BJ (cell line): ENCODE data around the gene PANK2. TPM values are rescaled to one million over a fixed set of nuclear protein-coding genes. Genes with fewer than 3 reads are reported as not detected.
"Not testable (repeated sequence)": the region's sequence is repeated elsewhere in the genome, so short reads cannot be mapped to it uniquely, and the experiment has no call there.

Experiments used
- CTCF ChIA-PET: fragments of 350-600 bp; formaldehyde crosslinking; extraction: SDS; loops from one replicate; lab custom pipeline; 2021; ENCODE audit warnings: antibody characterized with exemption, inconsistent platforms; lab: Yijun Ruan, JAX
- POLR2A ChIA-PET: fragments of 300-600 bp; sonication (Branson Sonifier 250); formaldehyde crosslinking; extraction: SDS; loops from one replicate; lab custom pipeline; 2021; ENCODE audit warnings: antibody characterized with exemption; lab: Charles Lee
- DNase-seq: peaks from one replicate; pipeline ENCODE4 v3.0.0-alpha.2; 2011; ENCODE audit warnings: low read depth
- H3K27me3 ChIP-seq: 2 replicates; pipeline ENCODE4 v1.6.0; 2011; ENCODE audit warnings: low read length; ENCODE audit not compliant: control insufficient read depth, insufficient read depth
- H3K36me3 ChIP-seq: 2 replicates; pipeline ENCODE4 v1.5.1; 2011; ENCODE audit warnings: low read length; ENCODE audit not compliant: control insufficient read depth, insufficient read depth
- H3K4me3 ChIP-seq: 2 replicates; pipeline ENCODE4 v1.5.1; 2011; ENCODE audit warnings: low read depth, mild to moderate bottlenecking, control low read depth, low read length
- polyA plus RNA-seq: library from polyadenylated mRNA; depleted of rRNA; stranded (reverse); fragments of >200 nt; gene quantifications from 2 replicates; pipeline ENCODE4 v1.2.3, GENCODE V29; 2011
- TF ChIP-seq, protein P1 (sequence below): IDR thresholded peaks from 2 replicates; pipeline ENCODE4 v1.5.1; 2011; ENCODE audit warnings: low read depth, mild to moderate bottlenecking, control low read depth, inconsistent platforms, low read length, moderate library complexity; ENCODE audit not compliant: insufficient read depth

PANK2 gene
- polyA plus RNA-seq, 1 experiment = 12.5 TPM

DNA sequence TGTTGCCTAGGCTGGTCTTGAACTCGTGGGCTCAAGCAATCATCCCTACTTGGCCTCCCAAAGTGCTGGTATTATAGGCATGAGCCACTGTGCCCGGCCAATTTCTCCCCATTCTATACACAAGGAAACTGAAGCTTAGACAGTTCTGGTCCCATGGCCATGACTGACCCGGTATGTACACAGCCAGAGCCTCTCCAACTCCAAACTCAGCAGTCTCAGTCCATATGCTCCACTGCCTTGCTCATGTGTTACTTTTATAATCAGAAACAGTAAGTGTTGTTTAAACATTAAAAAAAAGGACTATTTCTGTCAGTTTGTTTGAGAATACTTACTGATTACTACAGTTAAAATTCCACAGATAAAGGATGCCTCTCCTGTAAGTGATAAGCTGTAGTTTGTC, 75.5 kb downstream of the PANK2 start:
- Histone ChIP-seq H3K27me3 (no peaks in the 10 kb centered on the region), H3K4me3 (no peak overlapping the region), H3K36me3 (no peaks in the 10 kb centered on the region; the same call in none of the 2 replicates)
- ChIA-PET POLR2A (no interaction called here), CTCF (interaction anchor here (1.0 kb wide), 1 partner anchor 14 kb away, joined by 3 read pairs; no protein-coding TSS in a partner anchor)
- no peak for DNase-seq
- TF ChIP-seq, protein P1, sequence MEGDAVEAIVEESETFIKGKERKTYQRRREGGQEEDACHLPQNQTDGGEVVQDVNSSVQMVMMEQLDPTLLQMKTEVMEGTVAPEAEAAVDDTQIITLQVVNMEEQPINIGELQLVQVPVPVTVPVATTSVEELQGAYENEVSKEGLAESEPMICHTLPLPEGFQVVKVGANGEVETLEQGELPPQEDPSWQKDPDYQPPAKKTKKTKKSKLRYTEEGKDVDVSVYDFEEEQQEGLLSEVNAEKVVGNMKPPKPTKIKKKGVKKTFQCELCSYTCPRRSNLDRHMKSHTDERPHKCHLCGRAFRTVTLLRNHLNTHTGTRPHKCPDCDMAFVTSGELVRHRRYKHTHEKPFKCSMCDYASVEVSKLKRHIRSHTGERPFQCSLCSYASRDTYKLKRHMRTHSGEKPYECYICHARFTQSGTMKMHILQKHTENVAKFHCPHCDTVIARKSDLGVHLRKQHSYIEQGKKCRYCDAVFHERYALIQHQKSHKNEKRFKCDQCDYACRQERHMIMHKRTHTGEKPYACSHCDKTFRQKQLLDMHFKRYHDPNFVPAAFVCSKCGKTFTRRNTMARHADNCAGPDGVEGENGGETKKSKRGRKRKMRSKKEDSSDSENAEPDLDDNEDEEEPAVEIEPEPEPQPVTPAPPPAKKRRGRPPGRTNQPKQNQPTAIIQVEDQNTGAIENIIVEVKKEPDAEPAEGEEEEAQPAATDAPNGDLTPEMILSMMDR = no peak

DNA sequence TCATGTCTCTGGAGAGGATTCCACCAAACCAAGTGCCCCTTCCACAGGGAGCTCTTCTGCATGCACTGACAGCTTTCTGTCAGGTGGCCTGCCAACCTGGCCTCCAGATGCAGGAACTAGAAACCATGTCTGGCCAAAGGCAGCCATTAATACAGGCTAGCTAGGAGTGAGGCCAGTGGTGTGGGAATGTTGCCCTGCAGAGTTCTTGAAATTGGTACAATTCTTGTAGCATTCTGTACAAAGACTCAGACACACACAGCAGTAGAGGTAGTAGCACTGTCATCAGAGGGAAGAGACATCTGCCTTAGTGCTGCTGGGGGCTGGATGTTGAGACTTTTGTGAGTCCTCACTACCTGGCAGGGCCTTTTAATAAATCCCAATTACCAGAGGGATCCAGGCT, 77.4 kb downstream of the PANK2 start:
- CTCF ChIA-PET = no interaction called here
- POLR2A ChIA-PET = no interaction called here
- Histone ChIP-seq H3K4me3 (no peak overlapping the region), H3K36me3 (no peaks in the 10 kb centered on the region; the same call in 1 of the 2 replicates), H3K27me3 (no peaks in the 10 kb centered on the region)
- TF ChIP-seq, protein P1 = no peak
- no peak for DNase-seq

DNA sequence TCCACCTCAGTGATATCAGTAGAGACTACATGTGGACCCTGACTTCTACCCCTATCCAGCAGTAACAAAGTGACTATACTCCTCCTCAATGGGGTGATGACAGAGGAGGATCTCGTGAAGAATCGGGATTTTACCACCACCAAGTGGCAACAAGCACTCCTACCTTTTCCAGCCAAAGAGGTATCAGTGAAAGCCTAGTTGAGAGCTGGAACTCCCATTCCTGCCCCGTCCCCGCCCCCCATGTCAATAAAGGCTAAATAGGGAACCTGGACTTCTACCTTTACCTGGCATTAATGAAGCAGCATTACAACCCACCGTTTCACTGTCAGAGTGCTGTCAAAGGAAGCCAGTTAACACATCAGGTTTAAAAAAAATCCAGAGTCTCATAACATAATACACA, 80.8 kb downstream of the PANK2 start:
- no peak overlapping the region for H3K4me3 ChIP-seq
- POLR2A ChIA-PET = no interaction called here
- DNase-seq = no peak
- H3K36me3 ChIP-seq = no peaks in the 10 kb centered on the region; the same call in 1 of the 2 replicates
- TF ChIP-seq, protein P1 = no peak
- H3K27me3 ChIP-seq = no peaks in the 10 kb centered on the region
- CTCF ChIA-PET = no interaction called here

DNA sequence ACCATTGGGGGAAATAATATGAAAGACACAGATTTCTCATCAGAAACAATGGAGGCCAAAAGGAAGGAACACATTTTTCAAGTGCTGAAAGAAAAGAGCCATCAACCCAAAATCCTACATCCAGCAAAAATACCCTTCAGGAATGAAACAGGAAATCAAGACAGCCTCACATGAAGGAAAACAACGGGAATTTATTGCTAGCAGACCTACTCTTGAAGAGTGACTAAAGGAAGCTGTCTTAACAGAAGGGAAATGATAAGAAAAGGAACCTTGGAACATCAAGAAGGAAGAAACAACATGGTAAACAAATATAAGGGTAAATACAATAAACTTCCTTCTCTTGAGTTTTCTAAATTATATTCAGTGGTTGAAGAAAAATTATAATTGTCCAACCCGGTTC, 82.0 kb downstream of the PANK2 start:
- POLR2A ChIA-PET = no interaction called here
- H3K4me3 ChIP-seq = no peak overlapping the region
- no peaks in the 10 kb centered on the region; the same call in 1 of the 2 replicates for H3K36me3 ChIP-seq
- CTCF ChIA-PET = interaction anchor here (0.9 kb wide), 1 partner anchor 11 kb away, joined by 3 read pairs; no protein-coding TSS in a partner anchor
- DNase-seq = no peak
- H3K27me3 ChIP-seq = no peaks in the 10 kb centered on the region
- TF ChIP-seq, protein P1 = no peak

DNA sequence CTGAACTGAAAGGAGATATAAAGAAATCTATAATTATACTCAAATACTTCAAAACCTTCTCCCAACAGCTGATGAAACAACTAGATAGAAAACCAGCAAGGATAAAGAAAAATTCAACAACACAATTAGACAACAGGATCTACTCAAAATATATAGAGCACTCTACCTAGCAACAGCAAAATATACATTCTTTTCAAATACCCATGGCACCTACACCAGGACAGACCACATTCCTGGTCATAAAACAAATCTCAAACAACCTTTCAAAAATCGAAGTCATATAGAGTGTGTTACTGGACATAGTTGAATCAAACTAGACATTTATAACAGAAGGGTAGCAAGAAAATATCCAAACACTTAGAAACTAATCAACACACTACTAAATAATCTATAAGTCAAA, 83.0 kb downstream of the PANK2 start:
- ChIA-PET CTCF (interaction anchor here (0.9 kb wide), 1 partner anchor 12 kb away, joined by 3 read pairs; no protein-coding TSS in a partner anchor), POLR2A (no interaction called here)
- H3K27me3 ChIP-seq = no peaks in the 10 kb centered on the region
- no peaks in the 10 kb centered on the region; the same call in 1 of the 2 replicates for H3K36me3 ChIP-seq
- TF ChIP-seq, protein P1 = no peak
- DNase-seq = no peak
- no peak overlapping the region for H3K4me3 ChIP-seq

DNA sequence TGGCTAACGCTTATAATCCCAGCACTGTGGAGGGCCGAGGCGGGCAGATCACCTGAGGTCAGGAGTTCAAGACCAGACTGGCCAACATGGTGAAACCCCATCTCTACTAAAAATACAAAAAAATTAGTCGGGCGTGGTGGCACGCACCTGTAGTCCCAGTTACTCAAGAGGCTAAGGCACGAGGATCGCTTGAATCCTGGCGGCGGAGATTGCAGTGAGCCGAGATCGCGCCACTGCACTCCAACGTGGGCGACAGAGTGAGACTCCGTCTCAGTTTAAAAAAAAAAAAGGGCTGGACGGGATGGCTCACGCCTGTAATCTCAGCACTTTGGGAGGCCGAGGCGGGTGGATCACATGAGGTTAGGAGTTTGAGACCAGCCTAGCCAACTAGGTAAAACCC, 83.4 kb downstream of the PANK2 start:
- CTCF ChIA-PET, H3K36me3 ChIP-seq, H3K27me3 ChIP-seq, H3K4me3 ChIP-seq, DNase-seq, POLR2A ChIA-PET: not testable (repeated sequence)
